Measurements from ENCODE around the gene RNF144A. TPM values are rescaled to one million over a fixed set of nuclear protein-coding genes. Genes with fewer than 3 reads are reported as not detected.

The RNF144A gene
- total RNA-seq, 1 experiment from 2014 or later = 13.6 TPM

- H3K4me3 Mint-ChIP-seq = no peak overlapping the region
- TF ChIP-seq ZNF219 (CRISPR knock-in tag; IDR thresholded peaks at IDR 0.05; ENCODE audit: borderline replicate concordance) = no peak
- no peak for TF ChIP-seq ZMAT4 (CRISPR knock-in tag; IDR thresholded peaks at IDR 0.05)
- TF ChIP-seq NR1H2 (CRISPR knock-in tag; IDR thresholded peaks at IDR 0.05) = no peak
- no peak for DNase-seq (ENCODE audit: low spot score)
- H3K36me3 Mint-ChIP-seq = no peaks in the 10 kb centered on the region
- no peaks in the 10 kb centered on the region for H3K9me3 Mint-ChIP-seq
- CTCF ChIA-PET = interaction anchor here (1.4 to 1.5 kb wide), 2 partner anchors 11 to 18 kb away, joined by 5 to 8 read pairs; no protein-coding TSS in a partner anchor
- POLR2A ChIA-PET = no interaction called here
- H3K27ac Mint-ChIP-seq = peak overlapping the region; percentile 21; the same call in 1 of the 2 replicates
- no peaks in the 10 kb centered on the region for H3K27me3 Mint-ChIP-seq (ENCODE audit: low read depth)
- no peaks in the 10 kb centered on the region; the same call in 1 of the 2 replicates for H3K4me1 Mint-ChIP-seq
- ATAC-seq = no peak
Observed at GRCh38 chr2:7032371-7032770, 115.2 kb downstream of the RNF144A start.

GRCh38 chr2:7033136-7033960 is 116.1 kb downstream of the RNF144A start:
- Mint-ChIP-seq H3K4me1 (no peaks in the 10 kb centered on the region), H3K36me3 (no peaks in the 10 kb centered on the region), H3K9me3 (no peaks in the 10 kb centered on the region), H3K4me3 (no peak overlapping the region), H3K27me3 (ENCODE audit: low read depth) (no peaks in the 10 kb centered on the region), H3K27ac (no peak overlapping the region)
- CTCF ChIA-PET = interaction anchor here (1.0 to 2.5 kb wide), 8 partner anchors 10 to 136 kb away, joined by 5 to 17 read pairs (median 6); no protein-coding TSS in a partner anchor
- no peak for DNase-seq (ENCODE audit: low spot score)
- POLR2A ChIA-PET = no interaction called here
- no peak for TF ChIP-seq TEAD1 (CRISPR knock-in tag; IDR thresholded peaks at IDR 0.05)
- TF ChIP-seq IRF2 (CRISPR knock-in tag; IDR thresholded peaks at IDR 0.05; ENCODE audit: borderline replicate concordance, low read depth) = no peak
- TF ChIP-seq ZNF671 (CRISPR knock-in tag; IDR thresholded peaks at IDR 0.05) = no peak
- no peak for TF ChIP-seq NR3C1 (CRISPR knock-in tag; conservative IDR thresholded peaks at IDR 0.05; ENCODE audit: low read depth)
- TF ChIP-seq GABPB1 (CRISPR knock-in tag; IDR thresholded peaks at IDR 0.05) = no peak
- no peak for TF ChIP-seq ZNF423 (CRISPR knock-in tag; IDR thresholded peaks at IDR 0.05)
- no peak for TF ChIP-seq MAX (CRISPR knock-in tag; IDR thresholded peaks at IDR 0.05)
- no peak for ATAC-seq

- ATAC-seq = peak; percentile 75
- CTCF ChIA-PET = interaction anchor here (0.9 to 2.5 kb wide), 8 partner anchors 10 to 137 kb away, joined by 5 to 17 read pairs (median 6); no protein-coding TSS in a partner anchor
Observed at GRCh38 chr2:7034303-7034702, 117.1 kb downstream of the RNF144A start.

More at GRCh38 chr2:7034303-7034702, 117.1 kb downstream of the RNF144A start:
- peak; percentile 41 for DNase-seq (ENCODE audit: low spot score)
- Mint-ChIP-seq H3K36me3 (no peaks in the 10 kb centered on the region), H3K27ac (no peak overlapping the region), H3K27me3 (ENCODE audit: low read depth) (no peaks in the 10 kb centered on the region), H3K4me1 (no peaks in the 10 kb centered on the region), H3K4me3 (no peak overlapping the region), H3K9me3 (peaks cover 6% of the 10 kb centered on the region; the same call in 1 of the 2 replicates)
- TF ChIP-seq FOXJ3 (CRISPR knock-in tag; IDR thresholded peaks at IDR 0.05; ENCODE audit: borderline replicate concordance) (no peak), FOXP1 (CRISPR knock-in tag; IDR thresholded peaks at IDR 0.05; ENCODE audit: borderline replicate concordance) (no peak), JAZF1 (CRISPR knock-in tag; IDR thresholded peaks at IDR 0.05) (no peak), CREB1 (CRISPR knock-in tag; IDR thresholded peaks at IDR 0.05) (no peak), ZNF532 (CRISPR knock-in tag; IDR thresholded peaks at IDR 0.05; ENCODE audit: borderline replicate concordance) (no peak), CREM (CRISPR knock-in tag; IDR thresholded peaks at IDR 0.05) (no peak), ATF6 (CRISPR knock-in tag; IDR thresholded peaks at IDR 0.05) (no peak)
- POLR2A ChIA-PET = no interaction called here
